Fibroblast of lung (primary cell): ENCODE results near the gene HTT. TPM values are rescaled to one million over a fixed set of nuclear protein-coding genes. Genes with fewer than 3 reads are reported as not detected.
"Not testable (repeated sequence)": the region's sequence is repeated elsewhere in the genome, so short reads cannot be mapped to it uniquely, and the experiment has no call there.

Experiments
- DNase-seq, 2 donors: peaks; one replicate each; pipeline versions ENCODE4 v3.0.0 to v3.0.0-alpha.2; 2010; ENCODE audit warnings: low read depth in 2 of 2
- H2AFZ ChIP-seq: 2 replicates; pipeline ENCODE4 v1.5.1; 2012; ENCODE audit warnings: low read length, control low read depth, inconsistent platforms
- H3K27ac ChIP-seq: 2 replicates; pipeline ENCODE4 v1.5.1; 2011; ENCODE audit warnings: low read length, control low read depth; ENCODE audit not compliant: insufficient read depth
- H3K27me3 ChIP-seq: 2 replicates; pipeline ENCODE4 v1.5.1; 2011; ENCODE audit warnings: mild to moderate bottlenecking, low read length; ENCODE audit not compliant: control insufficient read depth, insufficient read depth
- H3K36me3 ChIP-seq: 2 replicates; pipeline ENCODE4 v1.5.1; 2011; ENCODE audit warnings: low read length; ENCODE audit not compliant: control insufficient read depth, insufficient read depth
- H3K4me1 ChIP-seq: 2 replicates; pipeline ENCODE4 v1.5.1; 2011; ENCODE audit warnings: low read length; ENCODE audit not compliant: control insufficient read depth, insufficient read depth; ENCODE audit errors: extremely low read depth
- H3K4me2 ChIP-seq: 2 replicates; pipeline ENCODE4 v1.5.1; 2011; ENCODE audit warnings: low read length, control low read depth; ENCODE audit not compliant: insufficient read depth; ENCODE audit errors: extremely low read depth
- H3K4me3 ChIP-seq, 4 experiments: fragments of 200-600 bp in 1 of 4; sonication (generic) in 1 of 4; replicated peaks in 1 of 4; 2 replicates each; pipeline ENCODE4 v1.5.1; 2011 to 2016; ENCODE audit warnings: low read length in 4 of 4, low read depth in 3 of 4, mild to moderate bottlenecking in 3 of 4, control low read depth in 2 of 4, inconsistent platforms in 1 of 4, mixed read lengths in 1 of 4; ENCODE audit not compliant: insufficient read depth in 1 of 4; ENCODE audit errors: control extremely low read depth in 1 of 4
- H3K79me2 ChIP-seq: 2 replicates; pipeline ENCODE4 v1.5.1; 2012; ENCODE audit warnings: mild to moderate bottlenecking, low read length, inconsistent platforms; ENCODE audit not compliant: control insufficient read depth, insufficient read depth
- H3K9ac ChIP-seq: 2 replicates; pipeline ENCODE4 v1.5.1; 2011; ENCODE audit warnings: mild to moderate bottlenecking, low read length, control low read depth; ENCODE audit not compliant: insufficient read depth
- H3K9me3 ChIP-seq: 2 replicates; pipeline ENCODE4 v1.5.1; 2012; ENCODE audit warnings: low read depth, low read length; ENCODE audit not compliant: control insufficient read depth, insufficient read depth
- H4K20me1 ChIP-seq: 2 replicates; pipeline ENCODE4 v1.5.1; 2011; ENCODE audit warnings: low read length; ENCODE audit not compliant: control insufficient read depth, insufficient read depth; ENCODE audit errors: extremely low read depth
- EZH2 ChIP-seq: IDR thresholded peaks from 2 replicates; pipeline ENCODE4 v1.5.1; 2012; ENCODE audit warnings: low read length, control low read depth, mild to moderate bottlenecking; ENCODE audit errors: missing control alignments
- polyA plus RNA-seq, 2 donors: library from polyadenylated mRNA; depleted of rRNA in 1 of 2; stranded (reverse) in 1 of 2; unstranded in 1 of 2; fragments of >200 nt; gene quantifications; 2 replicates each; pipeline ENCODE4 v1.2.1, GENCODE V29; 2011 to 2012; ENCODE audit warnings: missing spikeins in 1 of 2
- total RNA-seq: library from RNA; depleted of rRNA; stranded (reverse); fragments of >200 nt; gene quantifications from 2 replicates; pipeline ENCODE4 v1.2.1, GENCODE V29; 2014
- TF ChIP-seq, protein P1 (sequence below), 2 donors: IDR thresholded peaks in 1 of 2; conservative IDR thresholded peaks in 1 of 2; 1 replicate in 1 of 2; 2 replicates in 1 of 2; pipeline ENCODE4 v1.5.1; 2011 to 2012; ENCODE audit warnings: low read length in 2 of 2, control low read depth in 1 of 2, inconsistent platforms in 1 of 2, low read depth in 1 of 2, mild to moderate bottlenecking in 1 of 2

The HTT gene
- total and polyA plus RNA-seq, 2 donors (not counting 1 experiment from before 2014, with no cell fraction given), result 13.2 to 41.8 TPM

DNA sequence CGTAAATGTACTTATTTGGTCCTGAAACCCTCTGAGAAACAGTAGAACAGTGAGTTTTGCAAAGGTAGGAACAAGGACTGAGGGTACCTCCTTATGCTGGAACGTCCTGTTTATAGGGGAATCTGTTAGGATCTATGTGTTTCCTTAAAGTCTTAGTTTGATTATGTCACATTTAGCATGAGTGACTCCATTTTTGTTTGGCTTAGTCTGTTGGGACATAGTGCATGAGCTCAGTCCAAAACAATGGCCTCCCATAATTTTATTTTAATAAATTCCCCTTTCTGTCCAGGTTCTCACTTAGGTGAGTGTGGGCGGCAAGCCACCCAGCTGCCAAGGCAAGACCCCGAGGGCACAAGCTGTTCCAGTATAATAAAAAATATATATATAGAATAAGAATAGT, 27.9 kb upstream of the HTT start:
- Histone ChIP-seq H3K27ac (no peak overlapping the region), H3K27me3 (no peaks in the 10 kb centered on the region), H4K20me1 (no peaks in the 10 kb centered on the region), H3K4me1 (no peaks in the 10 kb centered on the region), H3K79me2 (no peaks in the 10 kb centered on the region), H3K4me2 (no peak overlapping the region), H3K9me3 (no peaks in the 10 kb centered on the region), H3K9ac (no peak overlapping the region), H3K4me3 (no peak overlapping the region), H2AFZ (no peak overlapping the region), H3K36me3 (no peaks in the 10 kb centered on the region)
- no peak for DNase-seq
- no peak for TF ChIP-seq EZH2
- TF ChIP-seq, protein P1, sequence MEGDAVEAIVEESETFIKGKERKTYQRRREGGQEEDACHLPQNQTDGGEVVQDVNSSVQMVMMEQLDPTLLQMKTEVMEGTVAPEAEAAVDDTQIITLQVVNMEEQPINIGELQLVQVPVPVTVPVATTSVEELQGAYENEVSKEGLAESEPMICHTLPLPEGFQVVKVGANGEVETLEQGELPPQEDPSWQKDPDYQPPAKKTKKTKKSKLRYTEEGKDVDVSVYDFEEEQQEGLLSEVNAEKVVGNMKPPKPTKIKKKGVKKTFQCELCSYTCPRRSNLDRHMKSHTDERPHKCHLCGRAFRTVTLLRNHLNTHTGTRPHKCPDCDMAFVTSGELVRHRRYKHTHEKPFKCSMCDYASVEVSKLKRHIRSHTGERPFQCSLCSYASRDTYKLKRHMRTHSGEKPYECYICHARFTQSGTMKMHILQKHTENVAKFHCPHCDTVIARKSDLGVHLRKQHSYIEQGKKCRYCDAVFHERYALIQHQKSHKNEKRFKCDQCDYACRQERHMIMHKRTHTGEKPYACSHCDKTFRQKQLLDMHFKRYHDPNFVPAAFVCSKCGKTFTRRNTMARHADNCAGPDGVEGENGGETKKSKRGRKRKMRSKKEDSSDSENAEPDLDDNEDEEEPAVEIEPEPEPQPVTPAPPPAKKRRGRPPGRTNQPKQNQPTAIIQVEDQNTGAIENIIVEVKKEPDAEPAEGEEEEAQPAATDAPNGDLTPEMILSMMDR (conservative IDR thresholded peaks at IDR 0.05 in 1 of 2, IDR thresholded peaks at IDR 0.05 in 1 of 2; ENCODE audit: low read depth in 1 of 2, low read length in 2 of 2), result no peak

DNA sequence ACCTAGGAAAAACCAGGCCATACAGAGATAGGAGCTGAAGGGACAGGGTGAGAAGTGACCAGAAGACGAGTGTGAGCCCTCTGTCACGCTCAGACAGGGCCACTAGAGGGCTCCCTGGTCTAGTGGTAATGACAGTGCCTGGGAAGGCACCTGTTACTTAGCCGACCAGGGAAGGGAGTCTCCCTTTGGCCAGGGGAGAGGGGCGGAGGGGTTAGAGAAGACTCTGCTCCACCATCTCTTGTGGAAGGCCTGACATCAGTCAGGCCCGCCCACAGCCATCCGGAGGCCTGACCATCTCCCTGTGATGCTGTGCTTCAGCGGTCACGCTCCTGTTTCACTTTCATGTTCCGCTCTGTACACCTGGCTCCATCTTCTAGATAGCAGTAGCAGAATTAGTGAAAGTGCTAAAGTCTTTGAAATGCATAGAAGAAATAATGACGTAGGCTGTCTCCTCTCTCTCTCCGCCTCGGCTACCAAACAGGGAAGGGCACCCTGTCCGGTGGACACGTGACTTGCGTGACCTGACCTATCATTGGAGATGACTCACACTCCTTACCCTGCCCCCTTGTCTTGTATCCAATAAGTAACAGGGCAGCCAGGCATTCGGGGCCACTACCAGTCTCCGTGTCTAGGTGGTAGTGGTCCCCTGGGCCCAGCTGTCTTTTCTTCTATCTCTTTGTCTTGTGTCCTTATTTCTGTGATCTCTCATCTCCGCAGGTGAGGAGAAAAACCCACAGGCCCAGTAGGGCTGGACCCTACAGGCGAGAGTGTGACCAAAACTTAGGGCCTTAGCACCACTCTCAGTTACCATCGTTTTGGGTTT, 26.8 kb upstream of the HTT start:
- H3K79me2 ChIP-seq, result no peaks in the 10 kb centered on the region
- no peaks in the 10 kb centered on the region for H3K4me1 ChIP-seq
- peaks cover 2% of the 10 kb centered on the region for H3K27me3 ChIP-seq
- H3K27ac ChIP-seq, result no peak overlapping the region
- no peak overlapping the region for H3K4me3 ChIP-seq
- no peaks in the 10 kb centered on the region for H3K9me3 ChIP-seq
- H3K9ac ChIP-seq, result no peak overlapping the region
- H4K20me1 ChIP-seq, result no peaks in the 10 kb centered on the region
- no peak for TF ChIP-seq EZH2
- TF ChIP-seq, protein P1 (conservative IDR thresholded peaks at IDR 0.05 in 1 of 2, IDR thresholded peaks at IDR 0.05 in 1 of 2; ENCODE audit: low read depth in 1 of 2, low read length in 2 of 2), result peak; percentile 69 to 78
- DNase-seq, result peak; percentile 28 to 41
- no peak overlapping the region for H2AFZ ChIP-seq
- H3K4me2 ChIP-seq, result no peak overlapping the region
- no peaks in the 10 kb centered on the region for H3K36me3 ChIP-seq

DNA sequence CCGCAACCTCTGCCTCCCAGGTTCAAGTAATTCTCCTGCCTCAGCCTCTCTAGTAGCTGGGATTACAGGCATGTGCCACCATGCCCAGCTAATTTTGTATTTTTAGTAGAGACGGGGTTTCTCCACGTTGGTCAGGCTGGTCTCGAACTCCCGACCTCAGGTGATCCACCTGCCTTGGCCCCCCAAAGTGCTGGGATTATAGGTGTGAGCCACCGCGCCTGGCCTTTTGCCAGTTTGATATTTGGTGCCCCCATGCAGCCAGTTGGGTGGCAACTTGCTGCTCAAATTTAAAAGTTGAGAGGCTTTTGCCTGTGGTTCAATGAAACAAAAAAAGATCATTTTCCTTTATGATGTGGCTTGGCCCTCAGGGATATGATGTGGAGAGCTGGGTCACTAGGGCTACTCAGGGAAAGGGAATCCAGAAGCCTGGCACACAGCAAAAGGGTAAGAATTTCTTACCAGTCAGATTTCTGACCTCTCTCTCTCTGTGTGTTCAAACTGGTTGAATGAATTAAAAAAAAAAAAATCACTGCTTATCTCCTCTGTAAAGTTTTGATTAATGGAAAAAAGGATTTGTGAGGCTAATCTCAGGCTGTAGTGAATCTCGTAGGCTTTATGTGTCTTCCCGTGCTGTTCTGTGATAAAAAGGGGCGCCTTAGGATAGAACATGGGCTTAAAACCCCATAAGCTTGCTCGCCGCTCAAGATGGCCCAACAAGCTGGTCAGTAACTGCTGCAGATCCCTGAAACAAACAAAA, 23.2 kb upstream of the HTT start:
- H3K27ac ChIP-seq, H2AFZ ChIP-seq, H3K79me2 ChIP-seq, DNase-seq, H3K9me3 ChIP-seq, H3K36me3 ChIP-seq, H3K27me3 ChIP-seq, H4K20me1 ChIP-seq, H3K4me3 ChIP-seq, H3K9ac ChIP-seq, H3K4me2 ChIP-seq, H3K4me1 ChIP-seq: not testable (repeated sequence)
